Type B pancreatic cell (in vitro differentiated cells): Measurements from ENCODE around the gene SCN3A. TPM values are rescaled to one million over a fixed set of nuclear protein-coding genes. Genes with fewer than 3 reads are reported as not detected.

ENCODE experiments used
- DNase-seq: peaks from one replicate; pipeline ENCODE4 v3.0.0; 2021; ENCODE audit warnings: mixed read lengths; ENCODE audit not compliant: unreplicated experiment; ENCODE audit errors: extremely low spot score
- H3K27ac Mint-ChIP-seq: 2 replicates; pipeline ENCODE4 v1.8.0; 2021; ENCODE audit warnings: mild to moderate bottlenecking, mixed read lengths
- H3K27me3 Mint-ChIP-seq: 2 replicates; pipeline ENCODE4 v1.8.0; 2021; ENCODE audit warnings: mixed read lengths
- H3K36me3 Mint-ChIP-seq: 2 replicates; pipeline ENCODE4 v1.8.0; 2021; ENCODE audit warnings: mixed read lengths
- H3K4me1 Mint-ChIP-seq: one replicate; pipeline ENCODE4 v1.8.0; 2021; ENCODE audit warnings: mixed read lengths; ENCODE audit not compliant: unreplicated experiment
- H3K4me3 Mint-ChIP-seq: 2 replicates; pipeline ENCODE4 v1.8.0; 2021; ENCODE audit warnings: mild to moderate bottlenecking, mixed read lengths
- H3K9me3 Mint-ChIP-seq: 2 replicates; pipeline ENCODE4 v1.8.0; 2021; ENCODE audit warnings: mixed read lengths
- CTCF ChIP-seq: fragments of 200-600 bp; sonication (generic); conservative IDR thresholded peaks from 2 replicates; pipeline ENCODE4 v1.5.0; 2021; ENCODE audit warnings: antibody characterized with exemption, mild to moderate bottlenecking
- total RNA-seq: library from RNA; stranded (reverse); gene quantifications from 2 replicates; pipeline ENCODE4 v1.2.1, GENCODE V29; 2021; ENCODE audit warnings: low replicate concordance

Gene SCN3A
- total RNA-seq, 1 donor from 2014 or later, result 2.8 TPM

- no peak overlapping the region for H3K27ac Mint-ChIP-seq
- no peaks in the 10 kb centered on the region for H3K27me3 Mint-ChIP-seq
- TF ChIP-seq CTCF, result no peak
- H3K36me3 Mint-ChIP-seq, result no peaks in the 10 kb centered on the region
- DNase-seq, result no peak
- H3K9me3 Mint-ChIP-seq, result no peaks in the 10 kb centered on the region
- no peaks in the 10 kb centered on the region for H3K4me1 Mint-ChIP-seq
- H3K4me3 Mint-ChIP-seq, result no peak overlapping the region
Observed at GRCh38 chr2:165163761-165164160, 40.1 kb downstream of the SCN3A start.

GRCh38 chr2:165162466-165162865, 41.4 kb downstream of the SCN3A start:
- Mint-ChIP-seq H3K27ac (no peak overlapping the region), H3K9me3 (no peaks in the 10 kb centered on the region), H3K36me3 (no peaks in the 10 kb centered on the region), H3K4me3 (no peak overlapping the region), H3K4me1 (no peaks in the 10 kb centered on the region), H3K27me3 (no peaks in the 10 kb centered on the region)
- no peak for DNase-seq
- no peak for TF ChIP-seq CTCF

GRCh38 chr2:165161510-165161909, 42.3 kb downstream of the SCN3A start:
- H3K4me1 Mint-ChIP-seq, result no peaks in the 10 kb centered on the region
- H3K27me3 Mint-ChIP-seq, result no peaks in the 10 kb centered on the region
- H3K36me3 Mint-ChIP-seq, result no peaks in the 10 kb centered on the region
- DNase-seq, result no peak
- no peak for TF ChIP-seq CTCF
- H3K9me3 Mint-ChIP-seq, result no peaks in the 10 kb centered on the region
- no peak overlapping the region for H3K4me3 Mint-ChIP-seq
- H3K27ac Mint-ChIP-seq, result no peak overlapping the region

GRCh38 chr2:165157160-165157559, 46.7 kb downstream of the SCN3A start:
- H3K4me1 Mint-ChIP-seq, result no peaks in the 10 kb centered on the region
- H3K27ac Mint-ChIP-seq, result no peak overlapping the region
- no peaks in the 10 kb centered on the region for H3K27me3 Mint-ChIP-seq
- no peaks in the 10 kb centered on the region for H3K36me3 Mint-ChIP-seq
- DNase-seq, result no peak
- TF ChIP-seq CTCF, result no peak
- H3K4me3 Mint-ChIP-seq, result no peak overlapping the region
- peaks cover 4% of the 10 kb centered on the region for H3K9me3 Mint-ChIP-seq

GRCh38 chr2:165155152-165155551, 48.7 kb downstream of the SCN3A start:
- H3K27me3 Mint-ChIP-seq, result no peaks in the 10 kb centered on the region
- peaks cover 4% of the 10 kb centered on the region for H3K9me3 Mint-ChIP-seq
- H3K27ac Mint-ChIP-seq, result no peak overlapping the region
- no peaks in the 10 kb centered on the region for H3K4me1 Mint-ChIP-seq
- no peak for DNase-seq
- H3K4me3 Mint-ChIP-seq, result no peak overlapping the region
- TF ChIP-seq CTCF, result no peak
- H3K36me3 Mint-ChIP-seq, result no peaks in the 10 kb centered on the region

GRCh38 chr2:165149439-165149838, 54.4 kb downstream of the SCN3A start:
- no peak for TF ChIP-seq CTCF
- no peaks in the 10 kb centered on the region for H3K4me1 Mint-ChIP-seq
- no peaks in the 10 kb centered on the region for H3K27me3 Mint-ChIP-seq
- H3K36me3 Mint-ChIP-seq, result no peaks in the 10 kb centered on the region
- DNase-seq, result no peak
- no peaks in the 10 kb centered on the region for H3K9me3 Mint-ChIP-seq
- no peak overlapping the region for H3K4me3 Mint-ChIP-seq
- H3K27ac Mint-ChIP-seq, result no peak overlapping the region
